ENCODE measurements around the gene SMIM14.
"Not testable (repeated sequence)": the region's sequence is repeated elsewhere in the genome, so short reads cannot be mapped to it uniquely, and the experiment has no call there.

Gene SMIM14

GRCh38 chr4:39530682-39531081 lies 108.0 kb downstream of the SMIM14 start:
- no peak for DNase-seq (ENCODE audit: low spot score)

DNA sequence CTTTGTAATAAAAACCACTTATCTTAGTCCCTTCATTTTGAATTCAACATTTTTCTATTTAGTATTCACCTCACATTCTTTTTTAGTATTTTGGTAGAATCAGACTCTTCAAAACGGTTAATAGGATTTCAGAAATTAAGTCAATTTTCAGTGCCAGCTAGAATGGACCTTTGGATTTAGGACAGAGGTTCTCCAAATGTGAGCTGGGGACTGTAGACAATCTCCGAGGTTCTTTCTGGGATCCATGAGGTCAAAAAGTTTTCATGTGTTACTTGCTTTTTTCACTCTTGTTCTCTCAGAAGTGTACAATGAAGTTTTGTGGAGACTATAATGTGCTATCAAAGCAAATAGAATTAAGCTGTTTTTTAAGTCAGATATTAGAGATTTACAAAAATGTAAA lies 109.1 kb downstream of the SMIM14 start:
- DNase-seq (ENCODE audit: low spot score): no peak

DNA sequence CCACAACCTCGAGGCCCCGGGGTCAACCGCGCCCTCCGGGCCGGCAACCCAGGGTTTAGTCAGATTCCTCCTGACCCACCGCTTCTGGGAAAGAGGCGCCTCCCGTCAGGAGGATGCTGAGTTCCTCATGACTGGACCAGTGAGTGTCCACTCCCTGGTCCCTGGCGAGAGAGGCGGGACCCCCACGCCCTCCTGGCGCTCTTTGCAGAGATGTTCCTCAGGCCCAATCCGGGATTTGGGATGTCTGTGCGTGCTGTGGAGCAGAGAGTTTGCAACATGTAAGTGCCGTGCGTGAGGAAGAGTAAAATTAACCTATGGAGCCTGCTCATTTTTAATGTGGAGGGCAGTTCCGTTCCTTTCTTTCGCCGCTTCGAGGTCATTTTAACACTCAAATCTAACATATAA lies 110.6 kb downstream of the SMIM14 start:
- DNase-seq (ENCODE audit: low spot score): peak; percentile 92

DNA sequence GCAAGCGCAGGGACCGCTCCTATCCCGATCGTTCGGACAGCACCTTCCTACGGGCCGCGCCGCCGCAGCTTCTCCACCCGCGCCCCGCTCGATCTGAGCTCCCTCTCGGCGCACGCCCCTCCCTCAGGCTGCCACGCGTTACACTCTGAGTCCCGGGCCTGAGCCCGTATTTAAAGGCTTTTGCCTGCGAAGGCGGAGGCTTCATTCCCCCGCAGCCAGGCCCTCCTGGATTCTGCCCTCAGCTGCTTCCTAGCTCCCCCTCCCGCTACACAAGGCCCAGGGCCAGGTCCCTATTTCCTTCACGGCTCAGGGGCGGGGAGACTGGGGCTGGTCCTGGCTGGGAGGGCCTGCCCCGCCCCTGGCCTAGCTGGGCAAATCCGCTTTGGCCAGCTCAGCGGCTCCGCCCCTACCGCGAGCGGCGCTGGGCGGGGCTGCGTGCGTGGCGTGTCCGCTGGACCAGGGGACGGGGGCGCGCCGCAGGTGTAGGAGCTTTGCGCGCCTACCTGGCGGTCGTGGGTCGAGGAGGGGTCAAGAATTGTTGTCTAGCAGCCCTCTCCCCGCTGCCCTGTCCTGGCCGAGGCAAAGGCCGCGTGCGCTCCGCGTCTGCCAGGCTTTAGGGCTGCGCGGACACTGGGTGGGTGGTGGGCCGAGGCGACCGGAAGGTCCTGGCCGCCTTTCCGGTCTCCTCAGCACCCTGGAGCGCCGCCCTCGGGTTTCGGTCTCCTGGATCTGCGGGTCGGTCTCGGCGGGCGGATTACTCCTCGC lies 111.2 kb downstream of the SMIM14 start, which contains the start of gene UGDH:
Gene UGDH, minus strand, starts transcription at position 144 of the 765 bp plus-strand sequence. CDS start 5,927 bp downstream, outside the sequence.
- peak; percentile 98 for DNase-seq (ENCODE audit: low spot score)

- no peak for DNase-seq (ENCODE audit: low spot score)
Measured at GRCh38 chr4:39526765-39527295, 111.8 kb downstream of the SMIM14 start.

GRCh38 chr4:39525822-39526690 lies 112.6 kb downstream of the SMIM14 start:
- DNase-seq (ENCODE audit: low spot score): no peak

DNA sequence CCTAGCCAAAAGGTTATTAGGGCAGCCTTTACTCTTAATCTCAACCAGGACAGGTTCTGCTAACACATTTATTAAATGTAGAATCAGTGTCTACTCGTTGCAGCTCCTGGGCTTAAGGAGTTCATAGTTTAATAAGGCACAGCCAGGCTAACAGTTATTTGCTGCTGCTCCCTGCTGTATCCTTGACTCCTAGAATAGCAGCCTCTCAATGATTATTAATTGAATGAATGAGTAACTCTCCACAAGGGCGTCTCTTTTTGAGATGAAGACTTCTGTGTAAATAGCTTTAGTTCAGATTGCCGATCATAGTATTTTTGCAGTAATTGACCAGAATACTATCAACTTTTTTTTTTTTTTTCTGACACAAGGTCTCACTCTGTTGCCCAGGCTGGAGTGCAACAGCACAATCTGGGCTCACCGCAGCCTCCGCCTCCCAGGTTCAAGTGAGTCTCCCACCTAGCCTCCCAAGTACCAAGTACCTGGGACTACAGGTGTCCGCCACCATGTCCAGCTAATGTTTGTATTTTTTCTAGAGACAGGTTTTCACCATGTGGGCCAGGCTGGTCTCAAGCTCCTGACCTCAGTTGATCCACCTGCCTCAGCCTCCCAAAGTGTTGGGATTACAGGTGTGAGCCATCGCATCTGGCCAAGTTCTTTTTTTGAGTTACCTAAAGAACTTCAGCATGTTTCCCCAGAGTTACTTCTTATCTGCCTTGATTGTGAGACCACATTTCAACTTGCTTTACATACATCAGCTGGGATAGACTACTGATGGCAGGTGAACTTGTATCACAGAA lies 114.3 kb downstream of the SMIM14 start:
- DNase-seq (ENCODE audit: low spot score): no peak

- no peak for DNase-seq (ENCODE audit: low spot score)
Measured at GRCh38 chr4:39522068-39522467, 116.6 kb downstream of the SMIM14 start.

DNA sequence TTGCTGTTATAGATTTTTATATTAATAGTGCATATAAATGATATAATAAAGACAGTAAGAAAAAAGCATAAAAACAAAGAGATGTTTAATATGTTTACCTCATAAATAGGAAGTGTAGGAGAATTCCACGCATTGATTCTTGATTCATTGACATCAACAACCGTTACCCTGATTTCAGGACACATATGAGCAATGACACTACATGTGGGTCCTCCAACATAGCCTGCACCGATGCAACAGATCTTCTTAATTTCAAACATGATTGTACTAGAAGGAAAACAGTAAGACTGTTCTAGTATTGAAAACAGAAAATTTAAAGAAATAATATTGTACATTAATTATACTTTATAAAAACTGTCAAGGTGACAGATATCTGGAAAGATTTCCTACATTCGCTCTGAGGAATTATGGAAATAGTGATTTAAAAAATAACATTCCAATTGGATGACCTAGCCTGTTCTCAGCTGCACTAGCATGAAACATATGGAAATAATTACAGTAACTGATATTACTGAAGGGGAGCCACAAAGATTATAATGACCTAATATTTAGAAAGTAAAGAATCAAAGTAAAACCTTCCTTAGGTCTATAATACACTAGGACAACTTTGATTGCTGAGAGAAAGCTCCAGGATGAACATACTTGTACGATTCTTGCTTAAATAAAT lies 117.3 kb downstream of the SMIM14 start:
- peak; percentile 56 for DNase-seq (ENCODE audit: low spot score)

DNA sequence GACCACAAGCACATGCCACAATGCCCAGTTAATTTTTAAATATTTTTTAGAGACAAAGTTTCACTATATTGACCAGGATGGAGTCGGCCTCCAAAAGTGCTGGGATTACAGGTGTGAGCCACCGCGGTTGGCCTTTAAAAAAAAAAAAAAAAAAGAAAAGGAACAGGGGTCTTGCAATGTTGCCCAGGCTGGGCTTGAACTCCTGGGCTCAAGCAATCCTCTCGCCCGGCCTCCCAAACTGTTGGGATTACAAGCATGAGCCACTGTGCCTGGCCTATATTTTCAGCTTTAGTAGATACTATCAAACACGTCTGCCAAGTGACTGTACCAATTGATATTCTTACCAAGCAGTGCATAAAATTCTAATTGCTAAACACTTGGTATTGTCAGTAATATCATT lies 120.2 kb downstream of the SMIM14 start:
- no peak for DNase-seq (ENCODE audit: low spot score)

DNA sequence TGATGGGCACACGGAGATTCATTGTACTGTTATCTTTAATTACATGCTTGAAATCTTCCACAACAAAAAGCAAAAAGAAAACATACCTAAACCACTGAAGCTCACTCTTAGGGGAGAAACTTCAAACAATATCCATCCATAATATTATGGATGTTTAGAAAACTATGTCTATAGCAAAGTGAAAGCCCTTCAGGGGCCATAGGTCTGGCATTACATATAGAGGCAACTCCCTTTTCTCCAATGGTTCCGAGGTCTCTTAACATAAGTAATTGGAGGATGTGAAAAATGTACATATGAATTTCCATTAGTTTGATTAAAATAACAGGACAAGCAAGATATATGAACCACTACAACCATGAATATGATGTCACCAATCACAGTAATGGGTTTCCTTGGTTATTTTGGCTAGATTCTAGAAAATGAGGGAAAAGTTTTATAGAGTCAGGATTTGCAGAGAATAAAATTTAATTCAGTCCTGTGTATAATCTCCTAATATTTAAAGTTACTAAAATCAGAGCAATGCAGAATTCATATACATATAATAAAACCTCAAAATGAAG lies 122.2 kb downstream of the SMIM14 start:
- DNase-seq (ENCODE audit: low spot score): no peak

DNA sequence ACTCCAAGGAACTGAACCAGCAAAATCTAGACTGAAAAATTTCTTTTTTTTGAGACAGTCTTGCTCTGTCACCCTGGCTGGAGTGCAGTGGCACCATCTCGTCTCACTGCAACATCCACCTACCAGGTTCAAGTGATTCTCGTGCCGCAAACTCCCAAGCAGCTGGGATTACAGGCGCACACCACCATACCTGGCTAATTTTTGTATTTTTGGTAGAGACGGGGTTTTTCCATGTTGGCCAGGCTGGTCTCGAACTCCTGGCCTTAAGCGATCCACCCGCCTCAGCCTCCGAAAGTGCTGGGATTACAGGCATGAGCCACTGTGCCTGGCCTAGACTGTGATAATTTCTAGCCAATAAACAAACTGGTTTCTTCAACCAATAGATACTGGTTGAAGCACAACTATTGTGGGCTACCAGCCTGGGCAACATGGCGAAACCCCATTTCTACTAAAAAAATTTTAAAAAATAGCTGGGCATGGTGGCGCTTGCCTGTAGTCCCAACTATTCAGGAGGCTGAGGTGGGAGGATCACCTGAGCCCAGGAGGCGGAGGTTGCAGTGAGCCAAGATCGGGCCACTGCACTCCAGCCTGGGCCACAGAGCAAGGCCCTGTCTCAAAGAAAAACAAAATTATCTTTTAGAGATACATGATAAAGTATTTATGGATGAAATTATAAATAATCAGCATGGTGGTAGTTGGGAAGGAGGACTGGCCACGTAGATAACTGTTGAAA lies 122.8 kb downstream of the SMIM14 start:
- DNase-seq (ENCODE audit: low spot score): not testable (repeated sequence)

GRCh38 chr4:39514888-39515401 lies 123.7 kb downstream of the SMIM14 start:
- no peak for DNase-seq (ENCODE audit: low spot score)

DNA sequence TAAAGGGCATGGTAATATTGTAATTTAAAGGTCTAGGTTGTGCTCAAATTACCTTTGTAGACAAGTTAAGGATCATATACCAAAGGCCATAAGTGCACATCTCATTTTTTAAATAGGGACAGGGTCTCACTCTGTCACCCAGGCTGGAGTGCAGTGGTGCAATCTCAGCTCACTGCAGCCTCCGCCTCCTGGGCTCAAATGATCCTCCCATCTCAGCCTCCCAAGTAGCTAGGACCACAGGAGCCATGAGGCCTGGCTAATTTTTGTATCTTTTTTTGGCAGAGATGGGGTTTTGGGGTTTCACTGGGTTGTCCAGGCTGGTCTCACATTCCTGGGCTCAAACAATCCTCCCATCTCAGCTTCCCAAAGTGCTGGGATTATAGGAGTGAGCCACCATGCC lies 124.4 kb downstream of the SMIM14 start:
- not testable (repeated sequence) for DNase-seq (ENCODE audit: low spot score)

DNA sequence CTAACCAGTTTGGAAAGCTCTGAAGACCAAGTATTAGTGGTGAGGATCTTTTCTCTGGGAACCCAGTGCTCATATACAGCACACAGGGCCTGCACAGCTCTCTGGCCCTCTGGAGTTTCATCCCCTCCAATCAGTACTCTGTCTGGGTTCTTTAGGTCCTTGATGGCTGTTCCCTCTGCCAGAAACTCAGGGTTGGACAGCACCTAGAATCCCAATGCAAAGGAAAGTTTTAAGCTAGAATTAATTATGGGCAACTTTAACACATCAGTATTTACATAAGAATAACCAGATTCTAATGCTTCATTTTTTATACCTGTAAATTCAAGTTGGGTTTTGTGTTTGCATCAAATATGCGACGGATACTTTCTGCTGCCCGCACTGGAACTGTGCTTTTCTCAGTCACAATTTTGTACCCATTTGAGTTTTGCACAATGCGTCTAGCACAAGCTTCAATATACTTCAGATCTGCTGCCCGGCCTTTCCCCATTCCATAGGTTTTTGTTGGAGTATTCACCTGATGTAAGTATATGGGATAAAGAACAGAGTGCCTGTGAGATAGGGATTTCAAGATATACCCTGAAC lies 128.2 kb downstream of the SMIM14 start:
- DNase-seq (ENCODE audit: low spot score): no peak

DNA sequence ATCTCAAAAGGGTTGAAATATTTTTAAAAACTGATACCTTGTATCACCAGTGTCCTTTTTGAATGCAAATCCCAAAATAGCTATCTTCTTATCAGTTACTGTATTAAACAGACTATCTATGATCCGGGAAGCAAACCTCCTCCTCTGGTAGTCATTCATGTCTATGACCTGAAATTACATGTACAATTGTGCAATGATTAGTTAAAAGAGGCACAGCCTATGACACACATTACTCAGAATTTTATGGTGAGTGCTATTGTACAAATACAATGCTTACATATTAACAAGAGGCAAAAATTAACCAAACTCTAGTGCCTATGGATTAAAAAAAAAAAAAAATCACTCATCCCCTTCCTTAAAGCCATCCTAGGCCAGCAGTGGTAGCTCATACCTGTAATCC lies 133.1 kb downstream of the SMIM14 start:
- no peak for DNase-seq (ENCODE audit: low spot score)

DNA sequence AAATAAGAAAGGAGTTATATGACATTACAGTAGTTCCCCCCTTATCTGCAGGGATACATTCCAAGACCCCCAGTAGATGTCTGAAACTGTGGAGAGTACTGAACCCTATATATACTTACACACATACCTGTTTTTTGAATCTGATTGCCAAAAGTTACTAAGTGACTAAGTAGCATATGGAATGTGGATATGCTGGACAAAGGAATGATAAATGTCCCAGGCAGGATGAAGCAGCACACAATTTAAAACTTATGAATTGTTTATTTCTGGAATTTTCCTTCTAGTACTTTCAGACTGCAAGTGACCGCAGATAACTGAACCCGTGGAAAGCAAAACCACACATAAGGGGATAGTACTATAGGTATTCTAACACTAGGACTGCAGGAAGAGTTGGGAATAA lies 134.1 kb downstream of the SMIM14 start:
- no peak for DNase-seq (ENCODE audit: low spot score)

DNA sequence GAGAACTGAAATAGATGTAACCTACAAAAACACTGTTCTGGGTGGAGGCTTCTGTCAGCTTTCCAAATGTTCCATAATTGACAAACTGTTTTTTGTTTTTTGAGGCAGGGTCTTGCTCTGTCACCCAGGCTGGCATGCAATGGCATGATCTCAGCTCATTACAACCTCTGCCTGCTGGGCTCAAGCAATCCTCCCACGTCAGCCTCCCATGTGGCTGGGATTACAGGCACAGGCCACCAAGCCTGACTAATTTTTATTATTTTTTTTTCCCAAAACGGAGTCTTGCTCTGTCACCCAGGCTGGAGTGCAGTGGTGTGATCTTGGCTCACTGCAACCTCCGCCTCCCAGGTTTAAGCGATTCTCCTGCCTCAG lies 136.0 kb downstream of the SMIM14 start:
- not testable (repeated sequence) for DNase-seq (ENCODE audit: low spot score)

GRCh38 chr4:39502019-39502663 lies 136.5 kb downstream of the SMIM14 start:
- DNase-seq (ENCODE audit: low spot score): peak; percentile 78

DNA sequence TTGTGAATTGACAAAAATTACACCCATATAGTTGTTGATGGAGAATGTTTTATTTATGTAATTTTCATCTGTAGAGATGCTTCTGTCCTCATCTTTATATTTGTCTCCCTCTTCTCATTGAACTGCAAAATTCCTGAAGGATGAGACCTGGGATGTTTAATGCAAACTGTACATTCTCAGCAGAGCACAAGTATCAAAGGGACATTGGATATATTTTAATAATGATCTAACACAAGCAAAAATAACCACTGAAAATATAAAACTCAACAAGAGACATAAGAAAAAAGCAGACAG lies 140.0 kb downstream of the SMIM14 start:
- no peak for DNase-seq (ENCODE audit: low spot score)
